Colon (tissue), 2 donors: ENCODE data around the gene MRGPRG.
"Not testable (repeated sequence)": the region's sequence is repeated elsewhere in the genome, so short reads cannot be mapped to it uniquely, and the experiment has no call there.

Experiments
- FAIRE-seq: peaks from 2 replicates; lab custom pipeline; 2012; peaks lifted over from hg19 to GRCh38; lab: Jason Lieb, UNC
- donor health status: control.
- donor health status: control.

The MRGPRG gene

GRCh38 chr11:3218483-3219280 lies at the start of gene MRGPRG:
TSS of gene MRGPRG (minus strand) at chr11:3218813. CDS start at chr11:3218813, 0 bp downstream.
- FAIRE-seq = no peak

- not testable (repeated sequence) for FAIRE-seq
Measured at GRCh38 chr11:3262548-3262947, 43.9 kb upstream of the MRGPRG start.

GRCh38 chr11:3261831-3262230 lies 43.2 kb upstream of the MRGPRG start:
- not testable (repeated sequence) for FAIRE-seq

- FAIRE-seq = not testable (repeated sequence)
Measured at GRCh38 chr11:3257509-3257908, 38.9 kb upstream of the MRGPRG start.

GRCh38 chr11:3255241-3255640 lies 36.6 kb upstream of the MRGPRG start:
- FAIRE-seq = not testable (repeated sequence)

- not testable (repeated sequence) for FAIRE-seq
Measured at GRCh38 chr11:3254773-3255172, 36.2 kb upstream of the MRGPRG start.

- FAIRE-seq = no peak
Measured at GRCh38 chr11:3245071-3245470, 26.5 kb upstream of the MRGPRG start.

GRCh38 chr11:3243880-3244279 lies 25.3 kb upstream of the MRGPRG start:
- FAIRE-seq = peak; percentile 72

- no peak for FAIRE-seq
Measured at GRCh38 chr11:3237119-3237518, 18.5 kb upstream of the MRGPRG start.

GRCh38 chr11:3234846-3235245 lies 16.2 kb upstream of the MRGPRG start:
- FAIRE-seq = no peak

- no peak for FAIRE-seq
Measured at GRCh38 chr11:3232956-3233355, 14.3 kb upstream of the MRGPRG start.

- no peak for FAIRE-seq
Measured at GRCh38 chr11:3231851-3232744, 13.5 kb upstream of the MRGPRG start, which contains the start of gene MRGPRE. TSS of gene MRGPRE (minus strand) at chr11:3232417. CDS start at chr11:3228799, 3,618 bp downstream.

GRCh38 chr11:3231550-3231850 lies 12.9 kb upstream of the MRGPRG start:
- no peak for FAIRE-seq

GRCh38 chr11:3230636-3231549 lies 12.3 kb upstream of the MRGPRG start:
- FAIRE-seq = no peak

GRCh38 chr11:3229673-3230630 lies 11.3 kb upstream of the MRGPRG start:
- no peak for FAIRE-seq

GRCh38 chr11:3228445-3228829 lies 9.8 kb upstream of the MRGPRG start:
- no peak for FAIRE-seq

- no peak for FAIRE-seq
Measured at GRCh38 chr11:3227568-3228444, 9.2 kb upstream of the MRGPRG start.

GRCh38 chr11:3226846-3227567 lies 8.4 kb upstream of the MRGPRG start:
- no peak for FAIRE-seq
